Mesothelial cell of epicardium (in vitro differentiated cells): ENCODE results near the gene AMOTL1. TPM values are rescaled to one million over a fixed set of nuclear protein-coding genes. Genes with fewer than 3 reads are reported as not detected.

Source experiments
- DNase-seq, 2 experiments: peaks; one replicate each; pipeline ENCODE4 v3.0.0; 2021; ENCODE audit warnings: low spot score in 2 of 2; ENCODE audit not compliant: unreplicated experiment in 2 of 2
- H3K27ac Mint-ChIP-seq: 2 replicates; pipeline ENCODE4 v1.8.0; 2021; ENCODE audit warnings: mixed read lengths
- H3K27me3 Mint-ChIP-seq: 2 replicates; pipeline ENCODE4 v1.8.0; 2021; ENCODE audit warnings: low read depth, mixed read lengths
- H3K36me3 Mint-ChIP-seq: 2 replicates; pipeline ENCODE4 v1.8.0; 2021; ENCODE audit warnings: mixed read lengths
- H3K4me1 Mint-ChIP-seq: 2 replicates; pipeline ENCODE4 v1.8.0; 2021; ENCODE audit warnings: mixed read lengths
- H3K4me3 Mint-ChIP-seq: 2 replicates; pipeline ENCODE4 v1.8.0; 2021; ENCODE audit warnings: mild to moderate bottlenecking, moderate library complexity, mixed read lengths
- H3K9me3 Mint-ChIP-seq: 2 replicates; pipeline ENCODE4 v1.8.0; 2021; ENCODE audit warnings: mixed read lengths
- CTCF ChIP-seq: fragments of 200-600 bp; sonication (generic); IDR thresholded peaks from one replicate; pipeline ENCODE4 v1.5.0; 2021; ENCODE audit warnings: antibody characterized with exemption; ENCODE audit not compliant: unreplicated experiment
- total RNA-seq: library from RNA; stranded (reverse); gene quantifications from 3 replicates; pipeline ENCODE4 v1.2.1, GENCODE V29; 2021

AMOTL1 gene
- total RNA-seq, 1 donor from 2014 or later: 77.8 TPM

- H3K36me3 Mint-ChIP-seq: no peaks in the 10 kb centered on the region
- no peak overlapping the region for H3K27ac Mint-ChIP-seq
- TF ChIP-seq CTCF: no peak
- H3K27me3 Mint-ChIP-seq: no peaks in the 10 kb centered on the region
- peaks cover 9% of the 10 kb centered on the region for H3K4me1 Mint-ChIP-seq
- no peaks in the 10 kb centered on the region for H3K9me3 Mint-ChIP-seq
- H3K4me3 Mint-ChIP-seq: no peak overlapping the region
- DNase-seq: no peak
Measured at GRCh38 chr11:94727819-94728218, 40.3 kb upstream of the AMOTL1 start.

- no peak for DNase-seq
- H3K36me3 Mint-ChIP-seq: no peaks in the 10 kb centered on the region
- no peak overlapping the region for H3K27ac Mint-ChIP-seq
- H3K4me1 Mint-ChIP-seq: peaks cover 9% of the 10 kb centered on the region
- TF ChIP-seq CTCF: no peak
- no peak overlapping the region for H3K4me3 Mint-ChIP-seq
- no peaks in the 10 kb centered on the region for H3K27me3 Mint-ChIP-seq
- H3K9me3 Mint-ChIP-seq: no peaks in the 10 kb centered on the region
Measured at GRCh38 chr11:94728541-94728940, 39.6 kb upstream of the AMOTL1 start.

DNA sequence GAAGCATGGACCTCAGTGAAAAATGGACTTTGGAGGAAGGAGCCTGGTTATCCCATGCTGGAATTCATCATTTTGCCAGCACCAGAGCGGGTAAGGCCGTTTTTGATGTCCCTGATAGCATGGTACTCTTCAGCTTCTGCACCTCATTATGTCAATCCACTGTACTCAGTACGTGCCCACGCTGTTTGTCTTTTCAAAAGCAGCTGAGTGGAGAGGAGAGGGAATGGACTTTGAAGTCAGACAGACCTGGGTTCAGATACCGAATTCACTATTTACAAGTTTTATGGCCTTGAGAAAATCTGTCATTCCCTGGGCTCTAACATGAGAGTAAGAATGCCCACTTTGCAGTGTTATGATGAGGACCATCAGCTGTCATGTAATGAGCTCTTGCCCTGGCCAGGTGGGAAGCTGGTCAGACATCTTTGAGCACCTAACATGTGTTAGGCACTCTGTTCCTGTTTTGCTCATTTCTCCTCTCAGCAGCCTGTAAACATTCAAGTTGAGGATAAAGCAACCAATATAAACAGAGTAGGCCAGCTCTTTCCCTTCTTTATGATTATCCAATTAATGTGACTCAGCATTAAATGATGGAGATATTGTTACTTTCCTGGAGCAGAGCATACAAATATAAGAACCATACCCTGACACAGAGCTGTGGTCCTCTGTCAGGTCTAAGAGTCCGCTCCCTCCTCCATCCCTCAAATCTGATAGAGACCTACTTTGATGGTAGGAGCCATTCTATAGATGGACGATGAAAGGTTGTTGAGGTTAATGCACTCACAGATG, 39.0 kb upstream of the AMOTL1 start:
- Mint-ChIP-seq H3K36me3 (no peaks in the 10 kb centered on the region), H3K27ac (no peak overlapping the region), H3K4me3 (no peak overlapping the region), H3K4me1 (peaks cover 9% of the 10 kb centered on the region), H3K27me3 (no peaks in the 10 kb centered on the region), H3K9me3 (no peaks in the 10 kb centered on the region)
- no peak for TF ChIP-seq CTCF
- no peak for DNase-seq

DNA sequence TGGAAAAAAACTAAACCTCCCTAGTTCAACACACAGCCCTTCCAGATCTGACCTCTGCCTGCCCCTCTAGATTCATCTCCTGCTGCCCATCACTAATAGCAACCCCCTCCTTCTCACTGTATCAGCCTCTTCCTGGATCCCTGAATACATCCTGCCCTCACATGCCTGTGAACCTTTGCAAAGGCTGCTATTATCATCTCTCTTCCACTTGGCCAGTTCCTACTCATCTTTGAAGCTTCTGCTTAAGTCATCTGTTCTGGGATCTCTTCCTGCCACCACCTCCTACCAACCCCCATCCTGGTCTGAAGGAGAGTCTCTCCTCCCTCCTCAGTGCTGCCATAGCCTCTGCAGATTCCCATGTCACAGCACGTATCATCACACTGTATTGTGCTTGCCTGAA, 38.0 kb upstream of the AMOTL1 start:
- H3K27me3 Mint-ChIP-seq: no peaks in the 10 kb centered on the region
- no peaks in the 10 kb centered on the region for H3K36me3 Mint-ChIP-seq
- no peak for TF ChIP-seq CTCF
- no peak overlapping the region for H3K4me3 Mint-ChIP-seq
- H3K27ac Mint-ChIP-seq: no peak overlapping the region
- peaks cover 14% of the 10 kb centered on the region for H3K4me1 Mint-ChIP-seq
- DNase-seq: no peak
- no peaks in the 10 kb centered on the region for H3K9me3 Mint-ChIP-seq

- no peaks in the 10 kb centered on the region for H3K36me3 Mint-ChIP-seq
- H3K4me3 Mint-ChIP-seq: no peak overlapping the region
- no peaks in the 10 kb centered on the region for H3K9me3 Mint-ChIP-seq
- H3K4me1 Mint-ChIP-seq: peaks cover 19% of the 10 kb centered on the region
- no peak for TF ChIP-seq CTCF
- H3K27ac Mint-ChIP-seq: no peak overlapping the region
- no peak for DNase-seq
- no peaks in the 10 kb centered on the region for H3K27me3 Mint-ChIP-seq
Measured at GRCh38 chr11:94731880-94732601, 36.1 kb upstream of the AMOTL1 start.
